ENCODE measurements around the gene IPO9.

IPO9 gene

GRCh38 chr1:201883786-201884185 lies 54.8 kb downstream of the IPO9 start:
- peak overlapping the region; percentile 13 for H3K27ac ChIP-seq (ENCODE audit: low read length, poor library complexity, severe bottlenecking)
- peaks cover 30% of the 10 kb centered on the region for H3K4me1 ChIP-seq (ENCODE audit: control insufficient read depth, insufficient read depth, low read depth, low read length)
- no peak overlapping the region for H2BK120ac ChIP-seq (ENCODE audit: low read depth, low read length)
- H3K4ac ChIP-seq (ENCODE audit: low read depth in 1 of 2, low read length in 2 of 2) = no peak overlapping the region
- no peak overlapping the region for H4K8ac ChIP-seq (ENCODE audit: low read length)
- H3K23ac ChIP-seq (ENCODE audit: low read length in 2 of 2) = no peak overlapping the region
- DNase-seq = peak; percentile 43
- H2AFZ ChIP-seq (ENCODE audit: low read depth, low read length) = no peak overlapping the region
- H3K4me3 ChIP-seq (ENCODE audit: insufficient read depth in 1 of 2, low read depth in 1 of 2, low read length in 2 of 2) = peak overlapping the region in 1 of 2 experiments; percentile 40
- no peak overlapping the region for H4K91ac ChIP-seq (ENCODE audit: low read length)
- no peak overlapping the region for H3K14ac ChIP-seq (ENCODE audit: low read length in 2 of 2)
- no peak overlapping the region for H2AK5ac ChIP-seq (ENCODE audit: low read length, severe bottlenecking)
- H3K18ac ChIP-seq (ENCODE audit: low read depth in 1 of 2, low read length in 2 of 2) = no peak overlapping the region
- H3K27me3 ChIP-seq (ENCODE audit: control insufficient read depth in 1 of 2, insufficient read depth in 1 of 2, low read length in 2 of 2) = no peaks in the 10 kb centered on the region
- WGBS = 77% methylated on average over 7 of the region's 7 CpGs
- H3K9ac ChIP-seq (ENCODE audit: low read length) = peak overlapping the region; percentile 33
- no peak overlapping the region for H3K4me2 ChIP-seq (ENCODE audit: low read length, poor library complexity, severe bottlenecking)
- H3K79me1 ChIP-seq (replicated peaks; ENCODE audit: low read length, poor library complexity, severe bottlenecking) = no peaks in the 10 kb centered on the region
- peaks cover 0 to 5% of the 10 kb centered on the region in 2 experiments for H3K36me3 ChIP-seq (ENCODE audit: control insufficient read depth in 1 of 2, insufficient read depth in 2 of 2, low read depth in 1 of 2, low read length in 2 of 2)
- H2BK5ac ChIP-seq (ENCODE audit: low read depth, low read length, poor library complexity, severe bottlenecking) = no peak overlapping the region
- no peak overlapping the region for H2BK12ac ChIP-seq (ENCODE audit: low read length in 2 of 2)
- no peaks in the 10 kb centered on the region for H3K9me3 ChIP-seq (ENCODE audit: control insufficient read depth, low read length)
- no peak overlapping the region for H2BK15ac ChIP-seq (ENCODE audit: low read depth, poor library complexity, severe bottlenecking)

- Histone ChIP-seq H3K9ac (ENCODE audit: low read length) (peak overlapping the region; percentile 17), H4K8ac (ENCODE audit: low read length) (no peak overlapping the region), H3K23ac (ENCODE audit: low read length in 2 of 2) (no peak overlapping the region), H3K27ac (ENCODE audit: low read length, poor library complexity, severe bottlenecking) (no peak overlapping the region), H3K27me3 (ENCODE audit: control insufficient read depth in 1 of 2, insufficient read depth in 1 of 2, low read length in 2 of 2) (no peaks in the 10 kb centered on the region), H2BK12ac (ENCODE audit: low read length in 2 of 2) (no peak overlapping the region), H2BK15ac (ENCODE audit: low read depth, poor library complexity, severe bottlenecking) (no peak overlapping the region), H4K91ac (ENCODE audit: low read length) (no peak overlapping the region), H2BK5ac (ENCODE audit: low read depth, low read length, poor library complexity, severe bottlenecking) (no peak overlapping the region), H3K9me3 (ENCODE audit: control insufficient read depth, low read length) (no peaks in the 10 kb centered on the region), H2AFZ (ENCODE audit: low read depth, low read length) (no peak overlapping the region), H2BK120ac (ENCODE audit: low read depth, low read length) (no peak overlapping the region), H3K18ac (ENCODE audit: low read depth in 1 of 2, low read length in 2 of 2) (peak overlapping the region in 1 of 2 experiments; percentile 42), H3K79me1 (replicated peaks; ENCODE audit: low read length, poor library complexity, severe bottlenecking) (peaks cover 6% of the 10 kb centered on the region), H3K4ac (ENCODE audit: low read depth in 1 of 2, low read length in 2 of 2) (no peak overlapping the region), H3K14ac (ENCODE audit: low read length in 2 of 2) (peak overlapping the region in 1 of 2 experiments; percentile 53), H3K4me3 (ENCODE audit: insufficient read depth in 1 of 2, low read depth in 1 of 2, low read length in 2 of 2) (no peak overlapping the region), H2AK5ac (ENCODE audit: low read length, severe bottlenecking) (peak overlapping the region; percentile 67), H3K4me1 (ENCODE audit: control insufficient read depth, insufficient read depth, low read depth, low read length) (peaks cover 35% of the 10 kb centered on the region), H3K36me3 (ENCODE audit: control insufficient read depth in 1 of 2, insufficient read depth in 2 of 2, low read depth in 1 of 2, low read length in 2 of 2) (no peaks in the 10 kb centered on the region), H3K4me2 (ENCODE audit: low read length, poor library complexity, severe bottlenecking) (no peak overlapping the region)
- DNase-seq = no peak
- 100% methylated on average over 1 of the region's 1 CpG for WGBS
Observed at GRCh38 chr1:201884425-201884824, 55.5 kb downstream of the IPO9 start.

DNA sequence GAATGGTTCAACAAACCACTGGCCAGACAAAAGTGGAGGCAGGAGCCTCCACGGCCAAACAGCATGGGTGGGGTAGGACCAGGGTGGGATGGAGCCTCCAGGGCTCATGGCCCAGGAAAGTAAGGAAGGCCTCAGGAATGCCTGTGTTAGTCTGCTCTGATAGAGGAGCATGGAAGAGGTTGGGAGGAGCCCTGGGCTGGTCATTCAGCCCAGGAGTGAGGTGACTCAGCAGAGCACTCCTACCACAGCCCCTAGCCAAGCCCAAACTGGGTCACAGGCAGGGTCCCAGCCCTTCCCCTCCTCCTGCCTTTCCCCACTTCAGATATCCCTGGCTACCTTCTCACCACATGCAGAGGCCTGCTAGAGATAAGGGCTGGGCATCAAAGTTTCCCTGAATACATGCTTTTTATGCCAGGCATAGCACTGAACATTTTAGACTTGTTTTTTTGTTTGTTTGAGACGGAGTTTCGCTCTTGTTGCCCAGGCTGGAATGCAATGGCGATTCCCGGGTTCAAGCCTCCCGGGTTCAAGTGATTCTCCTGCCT lies 56.6 kb downstream of the IPO9 start:
- Histone ChIP-seq H3K79me1 (replicated peaks; ENCODE audit: low read length, poor library complexity, severe bottlenecking) (peaks cover 7% of the 10 kb centered on the region), H3K27me3 (ENCODE audit: control insufficient read depth in 1 of 2, insufficient read depth in 1 of 2, low read length in 2 of 2) (no peaks in the 10 kb centered on the region), H2BK15ac (ENCODE audit: low read depth, poor library complexity, severe bottlenecking) (no peak overlapping the region), H4K91ac (ENCODE audit: low read length) (no peak overlapping the region), H3K27ac (ENCODE audit: low read length, poor library complexity, severe bottlenecking) (no peak overlapping the region), H3K4me3 (ENCODE audit: insufficient read depth in 1 of 2, low read depth in 1 of 2, low read length in 2 of 2) (no peak overlapping the region), H3K4me1 (ENCODE audit: control insufficient read depth, insufficient read depth, low read depth, low read length) (peaks cover 40% of the 10 kb centered on the region), H3K18ac (ENCODE audit: low read depth in 1 of 2, low read length in 2 of 2) (no peak overlapping the region), H2AFZ (ENCODE audit: low read depth, low read length) (no peak overlapping the region), H3K14ac (ENCODE audit: low read length in 2 of 2) (peak overlapping the region in 1 of 2 experiments; percentile 35), H4K8ac (ENCODE audit: low read length) (no peak overlapping the region), H2BK5ac (ENCODE audit: low read depth, low read length, poor library complexity, severe bottlenecking) (no peak overlapping the region), H3K9ac (ENCODE audit: low read length) (no peak overlapping the region), H3K23ac (ENCODE audit: low read length in 2 of 2) (no peak overlapping the region), H2AK5ac (ENCODE audit: low read length, severe bottlenecking) (no peak overlapping the region), H3K4me2 (ENCODE audit: low read length, poor library complexity, severe bottlenecking) (no peak overlapping the region), H3K9me3 (ENCODE audit: control insufficient read depth, low read length) (no peaks in the 10 kb centered on the region), H3K36me3 (ENCODE audit: control insufficient read depth in 1 of 2, insufficient read depth in 2 of 2, low read depth in 1 of 2, low read length in 2 of 2) (peaks cover 0 to 3% of the 10 kb centered on the region in 2 experiments), H2BK12ac (ENCODE audit: low read length in 2 of 2) (peak overlapping the region in 1 of 2 experiments; percentile 84), H3K4ac (ENCODE audit: low read depth in 1 of 2, low read length in 2 of 2) (no peak overlapping the region), H2BK120ac (ENCODE audit: low read depth, low read length) (no peak overlapping the region)
- 87% methylated on average over 6 of the region's 6 CpGs for WGBS
- DNase-seq = peak; percentile 53

GRCh38 chr1:201886103-201886885 lies 57.3 kb downstream of the IPO9 start:
- no peak overlapping the region for H3K4me3 ChIP-seq (ENCODE audit: insufficient read depth in 1 of 2, low read depth in 1 of 2, low read length in 2 of 2)
- peak overlapping the region; percentile 39 for H2BK120ac ChIP-seq (ENCODE audit: low read depth, low read length)
- no peak overlapping the region for H3K4me2 ChIP-seq (ENCODE audit: low read length, poor library complexity, severe bottlenecking)
- H3K4me1 ChIP-seq (ENCODE audit: control insufficient read depth, insufficient read depth, low read depth, low read length) = peaks cover 40% of the 10 kb centered on the region
- H3K4ac ChIP-seq (ENCODE audit: low read depth in 1 of 2, low read length in 2 of 2) = no peak overlapping the region
- H3K27ac ChIP-seq (ENCODE audit: low read length, poor library complexity, severe bottlenecking) = no peak overlapping the region
- no peak overlapping the region for H2BK12ac ChIP-seq (ENCODE audit: low read length in 2 of 2)
- no peak overlapping the region for H2BK5ac ChIP-seq (ENCODE audit: low read depth, low read length, poor library complexity, severe bottlenecking)
- H3K36me3 ChIP-seq (ENCODE audit: control insufficient read depth in 1 of 2, insufficient read depth in 2 of 2, low read depth in 1 of 2, low read length in 2 of 2) = peaks cover 6 to 9% of the 10 kb centered on the region in 2 experiments
- H3K14ac ChIP-seq (ENCODE audit: low read length in 2 of 2) = no peak overlapping the region
- no peak overlapping the region for H4K8ac ChIP-seq (ENCODE audit: low read length)
- H2AK5ac ChIP-seq (ENCODE audit: low read length, severe bottlenecking) = no peak overlapping the region
- no peak overlapping the region for H3K9ac ChIP-seq (ENCODE audit: low read length)
- no peaks in the 10 kb centered on the region for H3K27me3 ChIP-seq (ENCODE audit: control insufficient read depth in 1 of 2, insufficient read depth in 1 of 2, low read length in 2 of 2)
- no peak overlapping the region for H3K23ac ChIP-seq (ENCODE audit: low read length in 2 of 2)
- H2AFZ ChIP-seq (ENCODE audit: low read depth, low read length) = no peak overlapping the region
- no peak overlapping the region for H4K91ac ChIP-seq (ENCODE audit: low read length)
- 93% methylated on average over 9 of the region's 9 CpGs for WGBS
- no peak for DNase-seq
- H3K9me3 ChIP-seq (ENCODE audit: control insufficient read depth, low read length) = no peaks in the 10 kb centered on the region
- H3K79me1 ChIP-seq (replicated peaks; ENCODE audit: low read length, poor library complexity, severe bottlenecking) = peaks cover 7% of the 10 kb centered on the region
- no peak overlapping the region for H3K18ac ChIP-seq (ENCODE audit: low read depth in 1 of 2, low read length in 2 of 2)
- H2BK15ac ChIP-seq (ENCODE audit: low read depth, poor library complexity, severe bottlenecking) = no peak overlapping the region
